PFSK-1 (cell line): ENCODE data around the gene PIP4K2A.

ENCODE experiments used
- SIN3A ChIP-seq: IDR thresholded peaks from 2 replicates; pipeline ENCODE4 v1.6.1; 2012; ENCODE audit warnings: mild to moderate bottlenecking, low read length, moderate library complexity, borderline replicate concordance; ENCODE audit not compliant: insufficient read depth
- TAF1 ChIP-seq: IDR thresholded peaks from 2 replicates; pipeline ENCODE4 v1.6.1; 2012; ENCODE audit warnings: low read length, control low read depth, borderline replicate concordance; ENCODE audit not compliant: insufficient read depth

DNA sequence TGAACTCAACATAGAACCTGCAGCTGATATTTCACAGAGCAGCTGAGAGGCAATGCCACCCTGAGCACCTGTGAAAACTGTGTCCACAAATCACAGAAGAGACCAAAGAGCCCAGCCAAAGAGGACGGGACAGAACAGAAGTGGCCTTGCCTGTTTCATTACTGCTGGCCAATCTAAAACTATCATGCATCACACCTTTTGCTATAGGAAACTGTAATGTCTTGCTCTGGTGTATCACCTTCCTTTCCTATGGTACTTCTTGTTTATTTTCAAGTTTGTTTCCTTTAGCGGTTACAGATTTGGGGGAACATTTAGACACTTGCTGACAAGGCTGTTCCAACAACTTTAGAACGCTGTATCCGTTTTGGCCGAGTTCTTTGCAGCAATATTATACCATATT is 80.3 kb downstream of the PIP4K2A start:
- TF ChIP-seq SIN3A (no peak), TAF1 (no peak)
